Panc1 (cell line): Measurements from ENCODE around the gene ZNF407. TPM values are rescaled to one million over a fixed set of nuclear protein-coding genes. Genes with fewer than 3 reads are reported as not detected.
A peak's percentile ranks its signal among the peaks of the same experiment; 100 is the strongest.

Experiments
- ATAC-seq: fragments of 200-7000 bp; cut with Tn5 transposase; 2 replicates; pipeline ENCODE4 v1.9.1; 2020; ENCODE audit warnings: mild to moderate bottlenecking, moderate library complexity
- BruUV-seq: library from RNA; stranded (reverse); fragments of 400-500 nt; replicated peaks from 2 replicates; lab custom pipeline; 2021; lab: Mats Ljungman, UMichigan
- CTCF ChIA-PET: fragments of 300-600 bp; sonication (Branson Sonifier 250); formaldehyde crosslinking; loops from one replicate; lab custom pipeline; 2022; ENCODE audit warnings: antibody characterized with exemption; lab: Charles Lee
- POLR2A ChIA-PET: fragments of 300-600 bp; sonication (Branson Sonifier 250); formaldehyde crosslinking; loops from one replicate; lab custom pipeline; 2022; ENCODE audit warnings: antibody characterized with exemption; lab: Charles Lee
- DNase-seq: peaks from one replicate; pipeline ENCODE4 v3.0.0-alpha.2; 2010; ENCODE audit warnings: low read depth, low spot score
- H3K27ac ChIP-seq: 2 replicates; pipeline ENCODE4 v1.5.1; 2011; ENCODE audit warnings: mild to moderate bottlenecking, low read length, inconsistent platforms
- H3K27me3 ChIP-seq: fragments of 200-500 bp; sonication (Bioruptor generic); 2 replicates; pipeline ENCODE4 v1.6.0; 2014; ENCODE audit warnings: low read length, inconsistent platforms; ENCODE audit not compliant: control insufficient read depth, insufficient read depth
- H3K36me3 ChIP-seq: fragments of 200-500 bp; sonication (Bioruptor generic); 2 replicates; pipeline ENCODE4 v1.5.1; 2014; ENCODE audit warnings: inconsistent platforms, mild to moderate bottlenecking, low read length, moderate library complexity; ENCODE audit not compliant: control insufficient read depth, insufficient read depth
- H3K4me1 ChIP-seq: 2 replicates; pipeline ENCODE4 v1.5.1; 2011; ENCODE audit warnings: inconsistent platforms, mild to moderate bottlenecking, low read length, moderate library complexity; ENCODE audit not compliant: control insufficient read depth, insufficient read depth
- H3K4me3 ChIP-seq, 2 experiments: 2 replicates each; pipeline ENCODE4 v1.5.1; 2011 to 2012; ENCODE audit warnings: low read depth in 2 of 2, low read length in 2 of 2, mild to moderate bottlenecking in 2 of 2, inconsistent platforms in 1 of 2, moderate library complexity in 1 of 2
- H3K9me3 ChIP-seq: fragments of 200-500 bp; sonication (Bioruptor generic); 2 replicates; pipeline ENCODE4 v1.5.1; 2014; ENCODE audit warnings: low read depth, mild to moderate bottlenecking, inconsistent platforms, low read length, moderate library complexity; ENCODE audit not compliant: control insufficient read depth, insufficient read depth
- POLR2AphosphoS5 ChIP-seq: IDR thresholded peaks from 2 replicates; pipeline ENCODE4 v1.6.1; 2012; ENCODE audit warnings: mild to moderate bottlenecking, low read depth, low read length, moderate library complexity
- SIN3A ChIP-seq: IDR thresholded peaks from 2 replicates; pipeline ENCODE4 v1.6.1; 2012; ENCODE audit warnings: low read depth, mild to moderate bottlenecking, low read length, moderate library complexity, borderline replicate concordance; ENCODE audit not compliant: insufficient read depth
- TCF7L2 ChIP-seq: IDR thresholded peaks from 2 replicates; pipeline ENCODE4 v1.6.1; 2011; ENCODE audit warnings: mild to moderate bottlenecking, low read depth, low read length, inconsistent platforms
- in situ Hi-C: cut with HindIII; loops from 2 replicates; pipeline ENCODE4 v1.10.0; 2016; ENCODE audit warnings: low sequenced_read_pairs, low pct_unique_long_range_greater_than_20kb
- intact Hi-C: fragments of 100-400 bp; cut with micrococcal nuclease; formaldehyde crosslinking; loops from one replicate; pipeline ENCODE4 v1.10.0; 2022; ENCODE audit not compliant: unreplicated experiment
- total RNA-seq: library from RNA; stranded (reverse); gene quantifications from one replicate; pipeline ENCODE4 v1.2.1, GENCODE V29; 2021; ENCODE audit not compliant: unreplicated experiment
- TF ChIP-seq, protein P1 (sequence below), 2 experiments: IDR thresholded peaks; 2 replicates each; pipeline ENCODE4 v1.6.1; 2011 to 2012; ENCODE audit warnings: low read depth in 2 of 2, control low read depth in 1 of 2, low read length in 1 of 2, mild to moderate bottlenecking in 1 of 2, moderate library complexity in 1 of 2; ENCODE audit not compliant: insufficient read depth in 1 of 2
- TF ChIP-seq, protein P2 (sequence below): fragments of 450-650 bp; IDR thresholded peaks from 2 replicates; pipeline ENCODE4 v1.5.1; 2017; ENCODE audit warnings: mild to moderate bottlenecking

The ZNF407 gene
- total RNA-seq, 1 experiment from 2014 or later = 16.8 TPM

DNA sequence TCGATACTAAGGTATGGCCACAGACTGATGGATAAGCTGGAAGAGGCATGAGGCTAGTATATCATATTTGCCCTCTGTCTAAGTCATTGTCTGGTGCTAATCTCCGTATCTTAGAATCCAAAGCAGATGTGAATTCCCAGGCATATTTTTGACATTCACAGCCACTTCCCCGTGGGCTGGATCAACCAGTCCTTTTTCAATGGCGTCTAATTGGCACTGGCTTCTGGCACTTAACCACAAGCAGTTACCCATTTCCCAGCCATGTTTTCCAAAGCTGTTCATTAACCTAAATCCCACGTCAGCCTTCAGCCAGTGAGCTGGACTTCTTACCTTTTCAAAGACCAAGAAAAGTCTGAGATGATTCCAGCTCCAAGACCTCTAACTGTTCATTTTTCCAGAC, 20.7 kb upstream of the ZNF407 start:
- H3K27ac ChIP-seq = no peak overlapping the region
- ChIA-PET CTCF (no interaction called here), POLR2A (no interaction called here)
- no TSS peak for BruUV-seq
- no peak for ATAC-seq
- in situ Hi-C loops (no loop called here), intact Hi-C loops (no loop called here)
- no peak for TF ChIP-seq TCF7L2
- TF ChIP-seq, protein P1, sequence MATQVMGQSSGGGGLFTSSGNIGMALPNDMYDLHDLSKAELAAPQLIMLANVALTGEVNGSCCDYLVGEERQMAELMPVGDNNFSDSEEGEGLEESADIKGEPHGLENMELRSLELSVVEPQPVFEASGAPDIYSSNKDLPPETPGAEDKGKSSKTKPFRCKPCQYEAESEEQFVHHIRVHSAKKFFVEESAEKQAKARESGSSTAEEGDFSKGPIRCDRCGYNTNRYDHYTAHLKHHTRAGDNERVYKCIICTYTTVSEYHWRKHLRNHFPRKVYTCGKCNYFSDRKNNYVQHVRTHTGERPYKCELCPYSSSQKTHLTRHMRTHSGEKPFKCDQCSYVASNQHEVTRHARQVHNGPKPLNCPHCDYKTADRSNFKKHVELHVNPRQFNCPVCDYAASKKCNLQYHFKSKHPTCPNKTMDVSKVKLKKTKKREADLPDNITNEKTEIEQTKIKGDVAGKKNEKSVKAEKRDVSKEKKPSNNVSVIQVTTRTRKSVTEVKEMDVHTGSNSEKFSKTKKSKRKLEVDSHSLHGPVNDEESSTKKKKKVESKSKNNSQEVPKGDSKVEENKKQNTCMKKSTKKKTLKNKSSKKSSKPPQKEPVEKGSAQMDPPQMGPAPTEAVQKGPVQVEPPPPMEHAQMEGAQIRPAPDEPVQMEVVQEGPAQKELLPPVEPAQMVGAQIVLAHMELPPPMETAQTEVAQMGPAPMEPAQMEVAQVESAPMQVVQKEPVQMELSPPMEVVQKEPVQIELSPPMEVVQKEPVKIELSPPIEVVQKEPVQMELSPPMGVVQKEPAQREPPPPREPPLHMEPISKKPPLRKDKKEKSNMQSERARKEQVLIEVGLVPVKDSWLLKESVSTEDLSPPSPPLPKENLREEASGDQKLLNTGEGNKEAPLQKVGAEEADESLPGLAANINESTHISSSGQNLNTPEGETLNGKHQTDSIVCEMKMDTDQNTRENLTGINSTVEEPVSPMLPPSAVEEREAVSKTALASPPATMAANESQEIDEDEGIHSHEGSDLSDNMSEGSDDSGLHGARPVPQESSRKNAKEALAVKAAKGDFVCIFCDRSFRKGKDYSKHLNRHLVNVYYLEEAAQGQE (IDR thresholded peaks at IDR 0.05; ENCODE audit: insufficient read depth in 1 of 2, low read depth in 2 of 2, low read length in 1 of 2) = no peak
- TF ChIP-seq SIN3A = no peak
- TF ChIP-seq, protein P2, sequence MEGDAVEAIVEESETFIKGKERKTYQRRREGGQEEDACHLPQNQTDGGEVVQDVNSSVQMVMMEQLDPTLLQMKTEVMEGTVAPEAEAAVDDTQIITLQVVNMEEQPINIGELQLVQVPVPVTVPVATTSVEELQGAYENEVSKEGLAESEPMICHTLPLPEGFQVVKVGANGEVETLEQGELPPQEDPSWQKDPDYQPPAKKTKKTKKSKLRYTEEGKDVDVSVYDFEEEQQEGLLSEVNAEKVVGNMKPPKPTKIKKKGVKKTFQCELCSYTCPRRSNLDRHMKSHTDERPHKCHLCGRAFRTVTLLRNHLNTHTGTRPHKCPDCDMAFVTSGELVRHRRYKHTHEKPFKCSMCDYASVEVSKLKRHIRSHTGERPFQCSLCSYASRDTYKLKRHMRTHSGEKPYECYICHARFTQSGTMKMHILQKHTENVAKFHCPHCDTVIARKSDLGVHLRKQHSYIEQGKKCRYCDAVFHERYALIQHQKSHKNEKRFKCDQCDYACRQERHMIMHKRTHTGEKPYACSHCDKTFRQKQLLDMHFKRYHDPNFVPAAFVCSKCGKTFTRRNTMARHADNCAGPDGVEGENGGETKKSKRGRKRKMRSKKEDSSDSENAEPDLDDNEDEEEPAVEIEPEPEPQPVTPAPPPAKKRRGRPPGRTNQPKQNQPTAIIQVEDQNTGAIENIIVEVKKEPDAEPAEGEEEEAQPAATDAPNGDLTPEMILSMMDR = no peak
- TF ChIP-seq POLR2AphosphoS5 = no peak
- H3K4me3 ChIP-seq = no peak overlapping the region
- peaks cover 35% of the 10 kb centered on the region for H3K27me3 ChIP-seq
- no peaks in the 10 kb centered on the region for H3K36me3 ChIP-seq
- H3K4me1 ChIP-seq = no peaks in the 10 kb centered on the region
- H3K9me3 ChIP-seq = no peaks in the 10 kb centered on the region
- no peak for DNase-seq

DNA sequence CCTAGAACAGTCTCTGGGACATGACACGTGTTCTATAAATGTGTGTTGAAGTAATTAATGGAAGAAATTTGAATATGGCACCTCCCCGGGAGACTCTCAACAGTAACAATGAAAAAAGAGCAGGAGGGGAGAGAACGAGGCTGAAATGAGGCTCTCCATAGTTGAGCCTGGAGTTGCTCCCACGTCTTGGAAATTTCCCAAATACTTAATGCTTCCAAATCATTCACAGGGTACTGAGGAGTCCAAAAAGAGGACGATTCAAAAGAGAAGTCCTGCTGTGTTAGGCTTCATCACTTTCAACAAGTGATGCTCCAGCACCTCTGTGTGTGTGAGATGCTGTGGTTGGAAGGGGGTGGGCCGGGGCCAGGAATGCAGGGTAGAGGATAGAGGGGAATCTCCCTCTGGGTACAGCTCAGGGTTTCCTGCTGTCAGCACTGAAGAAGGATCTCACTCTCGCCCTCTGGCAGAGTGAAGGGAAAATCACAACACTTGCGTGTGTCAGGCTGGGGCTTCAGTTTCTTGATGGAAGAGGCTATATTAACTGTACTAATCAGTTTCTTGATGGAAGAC, 18.1 kb upstream of the ZNF407 start:
- Histone ChIP-seq H3K4me3 (no peak overlapping the region), H3K27ac (no peak overlapping the region), H3K4me1 (no peaks in the 10 kb centered on the region), H3K27me3 (peaks cover 49% of the 10 kb centered on the region), H3K36me3 (no peaks in the 10 kb centered on the region), H3K9me3 (no peaks in the 10 kb centered on the region)
- BruUV-seq = no TSS peak
- in situ Hi-C loops = no loop called here
- intact Hi-C loops = no loop called here
- ChIA-PET CTCF (no interaction called here), POLR2A (no interaction called here)
- DNase-seq (no peak), ATAC-seq (0 out of 2 replicates have a peak, but pooled peaks have one; percentile 26)
- no peak for TF ChIP-seq TCF7L2
- TF ChIP-seq, protein P2 = no peak
